ENCODE data around the gene CHAT.

CHAT gene

GRCh38 chr10:49688920-49689319, 75.1 kb downstream of the CHAT start:
- DNase-seq = no peak

GRCh38 chr10:49689882-49690510, 76.2 kb downstream of the CHAT start:
- no peak for DNase-seq

GRCh38 chr10:49690698-49691356, 77.0 kb downstream of the CHAT start:
- no peak for DNase-seq

- DNase-seq = no peak
Measured at GRCh38 chr10:49691588-49691987, 77.8 kb downstream of the CHAT start.

GRCh38 chr10:49694466-49694865, 80.6 kb downstream of the CHAT start:
- no peak for DNase-seq

- no peak for DNase-seq
Measured at GRCh38 chr10:49696311-49696710, 82.5 kb downstream of the CHAT start.

- no peak for DNase-seq
Measured at GRCh38 chr10:49698679-49699078, 84.8 kb downstream of the CHAT start.

- no peak for DNase-seq
Measured at GRCh38 chr10:49700211-49700610, 86.4 kb downstream of the CHAT start.

- DNase-seq = peak; percentile 36
Measured at GRCh38 chr10:49700997-49701396, 87.2 kb downstream of the CHAT start.

- no peak for DNase-seq
Measured at GRCh38 chr10:49707585-49707984, 93.7 kb downstream of the CHAT start.

GRCh38 chr10:49709934-49710333, 96.1 kb downstream of the CHAT start:
- DNase-seq = no peak

- DNase-seq = no peak
Measured at GRCh38 chr10:49710966-49711365, 97.1 kb downstream of the CHAT start.

- DNase-seq = no peak
Measured at GRCh38 chr10:49711481-49711880, 97.6 kb downstream of the CHAT start.

GRCh38 chr10:49713266-49713665, 99.4 kb downstream of the CHAT start:
- no peak for DNase-seq

All from NCI-H82 (cell line).